ENCODE measurements around the gene SMLR1.

- TF ChIP-seq, protein P1, sequence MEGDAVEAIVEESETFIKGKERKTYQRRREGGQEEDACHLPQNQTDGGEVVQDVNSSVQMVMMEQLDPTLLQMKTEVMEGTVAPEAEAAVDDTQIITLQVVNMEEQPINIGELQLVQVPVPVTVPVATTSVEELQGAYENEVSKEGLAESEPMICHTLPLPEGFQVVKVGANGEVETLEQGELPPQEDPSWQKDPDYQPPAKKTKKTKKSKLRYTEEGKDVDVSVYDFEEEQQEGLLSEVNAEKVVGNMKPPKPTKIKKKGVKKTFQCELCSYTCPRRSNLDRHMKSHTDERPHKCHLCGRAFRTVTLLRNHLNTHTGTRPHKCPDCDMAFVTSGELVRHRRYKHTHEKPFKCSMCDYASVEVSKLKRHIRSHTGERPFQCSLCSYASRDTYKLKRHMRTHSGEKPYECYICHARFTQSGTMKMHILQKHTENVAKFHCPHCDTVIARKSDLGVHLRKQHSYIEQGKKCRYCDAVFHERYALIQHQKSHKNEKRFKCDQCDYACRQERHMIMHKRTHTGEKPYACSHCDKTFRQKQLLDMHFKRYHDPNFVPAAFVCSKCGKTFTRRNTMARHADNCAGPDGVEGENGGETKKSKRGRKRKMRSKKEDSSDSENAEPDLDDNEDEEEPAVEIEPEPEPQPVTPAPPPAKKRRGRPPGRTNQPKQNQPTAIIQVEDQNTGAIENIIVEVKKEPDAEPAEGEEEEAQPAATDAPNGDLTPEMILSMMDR (IDR thresholded peaks at IDR 0.05) = peak in 5 of 7 experiments; percentile 42 to 82 (median 76)
- TF ChIP-seq POLR2A (IDR thresholded peaks at IDR 0.05) (no peak), EP300 (IDR thresholded peaks at IDR 0.05) (no peak), POLR2AphosphoS5 (IDR thresholded peaks at IDR 0.05) (no peak)
Measured at GRCh38 chr6:130872250-130873095, 45.3 kb downstream of the SMLR1 start.
